Coronary artery (tissue), 2 donors: ENCODE results near the gene TNS4.

Source experiments
- DNase-seq: peaks from one replicate; pipeline ENCODE4 v3.0.0-alpha.2; 2017; ENCODE audit warnings: low spot score
- H3K27ac ChIP-seq, 2 donors: fragments of 200-600 bp; sonication (generic); one replicate each; pipeline ENCODE4 v1.5.1; 2016 to 2019
- H3K4me3 ChIP-seq: fragments of 200-600 bp; sonication (generic); 2 replicates; pipeline ENCODE4 v1.5.1; 2016; ENCODE audit warnings: mild to moderate bottlenecking, moderate library complexity
- CTCF ChIP-seq: fragments of 200-600 bp; sonication (generic); IDR thresholded peaks from one replicate; pipeline ENCODE4 v1.5.1; 2019; ENCODE audit warnings: antibody characterized with exemption

The TNS4 gene

GRCh38 chr17:40515011-40515410, 13.6 kb upstream of the TNS4 start:
- TF ChIP-seq CTCF = no peak
- Histone ChIP-seq H3K27ac (no peak overlapping the region), H3K4me3 (no peak overlapping the region)
- DNase-seq = peak; percentile 49

GRCh38 chr17:40514013-40514875, 12.8 kb upstream of the TNS4 start:
- TF ChIP-seq CTCF = no peak
- Histone ChIP-seq H3K4me3 (no peak overlapping the region), H3K27ac (no peak overlapping the region)
- DNase-seq = peak; percentile 50

- no peak overlapping the region for H3K4me3 ChIP-seq
- H3K27ac ChIP-seq = no peak overlapping the region
- no peak for DNase-seq
- no peak for TF ChIP-seq CTCF
Observed at GRCh38 chr17:40511667-40512220, 10.3 kb upstream of the TNS4 start.

GRCh38 chr17:40511136-40511535, 9.7 kb upstream of the TNS4 start:
- H3K4me3 ChIP-seq = no peak overlapping the region
- H3K27ac ChIP-seq = no peak overlapping the region
- TF ChIP-seq CTCF = no peak
- DNase-seq = no peak

GRCh38 chr17:40510328-40510648, 8.9 kb upstream of the TNS4 start:
- Histone ChIP-seq H3K4me3 (no peak overlapping the region), H3K27ac (no peak overlapping the region)
- DNase-seq = no peak

GRCh38 chr17:40509626-40510327, 8.4 kb upstream of the TNS4 start:
- Histone ChIP-seq H3K27ac (no peak overlapping the region), H3K4me3 (no peak overlapping the region)
- TF ChIP-seq CTCF = no peak
- DNase-seq = no peak

More at GRCh38 chr17:40510328-40510648, 8.9 kb upstream of the TNS4 start:
- no peak for TF ChIP-seq CTCF
